OCI-LY1 (cell line): ENCODE measurements around the gene DOLPP1.

Experiments used
- EZH2 ChIP-seq: fragments of 200-600 bp; sonication (generic), shearing (Covaris generic); IDR thresholded peaks from 2 replicates; pipeline ENCODE4 v1.8.0; 2017; ENCODE audit warnings: borderline replicate concordance, mixed run types, mild to moderate bottlenecking, antibody characterized with exemption, low read length, moderate library complexity, mixed read lengths
- TF ChIP-seq, protein P1 (sequence below): fragments of 200-600 bp; sonication (generic), shearing (Covaris generic); IDR thresholded peaks from 2 replicates; pipeline ENCODE4 v1.5.1; 2017; ENCODE audit warnings: mild to moderate bottlenecking, antibody characterized with exemption, low read length, moderate library complexity, mixed read lengths

GRCh38 chr9:129063061-129063460 is 17.9 kb upstream of the DOLPP1 start:
- TF ChIP-seq, protein P1, sequence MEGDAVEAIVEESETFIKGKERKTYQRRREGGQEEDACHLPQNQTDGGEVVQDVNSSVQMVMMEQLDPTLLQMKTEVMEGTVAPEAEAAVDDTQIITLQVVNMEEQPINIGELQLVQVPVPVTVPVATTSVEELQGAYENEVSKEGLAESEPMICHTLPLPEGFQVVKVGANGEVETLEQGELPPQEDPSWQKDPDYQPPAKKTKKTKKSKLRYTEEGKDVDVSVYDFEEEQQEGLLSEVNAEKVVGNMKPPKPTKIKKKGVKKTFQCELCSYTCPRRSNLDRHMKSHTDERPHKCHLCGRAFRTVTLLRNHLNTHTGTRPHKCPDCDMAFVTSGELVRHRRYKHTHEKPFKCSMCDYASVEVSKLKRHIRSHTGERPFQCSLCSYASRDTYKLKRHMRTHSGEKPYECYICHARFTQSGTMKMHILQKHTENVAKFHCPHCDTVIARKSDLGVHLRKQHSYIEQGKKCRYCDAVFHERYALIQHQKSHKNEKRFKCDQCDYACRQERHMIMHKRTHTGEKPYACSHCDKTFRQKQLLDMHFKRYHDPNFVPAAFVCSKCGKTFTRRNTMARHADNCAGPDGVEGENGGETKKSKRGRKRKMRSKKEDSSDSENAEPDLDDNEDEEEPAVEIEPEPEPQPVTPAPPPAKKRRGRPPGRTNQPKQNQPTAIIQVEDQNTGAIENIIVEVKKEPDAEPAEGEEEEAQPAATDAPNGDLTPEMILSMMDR = no peak
- TF ChIP-seq EZH2 = no peak
